SK-N-SH (cell line): Measurements from ENCODE around the gene TAF1D. TPM values are rescaled to one million over a fixed set of nuclear protein-coding genes. Genes with fewer than 3 reads are reported as not detected.

Experiments used
- CTCF ChIA-PET: fragments of 300-600, 350-600 bp; formaldehyde crosslinking; extraction: SDS; loops from one replicate; lab custom pipeline; 2021; lab: Yijun Ruan, JAX
- POLR2A ChIA-PET: fragments of 350-600 bp; sonication (Branson Sonifier 250); formaldehyde crosslinking; extraction: SDS; loops from one replicate; lab custom pipeline; 2020; ENCODE audit warnings: antibody characterized with exemption, inconsistent platforms; lab: Yijun Ruan, JAX
- DNase-seq: peaks from one replicate; pipeline ENCODE4 v3.0.0; 2012
- H2AFZ ChIP-seq: fragments of 200-600 bp; sonication (generic); 2 replicates; pipeline ENCODE4 v1.8.1; 2016; ENCODE audit warnings: antibody characterized with exemption, mild to moderate bottlenecking, low read depth
- H3F3A ChIP-seq: fragments of 200-600 bp; sonication (generic); replicated peaks from 2 replicates; pipeline ENCODE3; 2016; ENCODE audit warnings: antibody characterized with exemption, mild to moderate bottlenecking; ENCODE audit not compliant: insufficient read depth
- H3K27ac ChIP-seq, 2 experiments: fragments of 200-500 bp in 1 of 2; fragments of 200-600 bp in 1 of 2; sonication (Bioruptor generic) in 1 of 2; sonication (generic), shearing (Covaris generic) in 1 of 2; 2 replicates each; pipeline versions ENCODE4 v1.5.1 to v1.6.1; 2014 to 2016; ENCODE audit warnings: low read depth in 2 of 2, inconsistent platforms in 1 of 2, low read length in 1 of 2, mild to moderate bottlenecking in 1 of 2, mixed read lengths in 1 of 2
- H3K27me3 ChIP-seq: fragments of 200-600 bp; sonication (generic), shearing (Covaris generic); 2 replicates; pipeline ENCODE4 v1.6.1; 2016; ENCODE audit warnings: mixed run types; ENCODE audit not compliant: insufficient read depth
- H3K36me3 ChIP-seq, 2 experiments: fragments of 200-500 bp in 1 of 2; fragments of 200-600 bp in 1 of 2; sonication (Bioruptor generic) in 1 of 2; sonication (generic) in 1 of 2; replicated peaks in 1 of 2; 2 replicates each; pipeline versions ENCODE3 to v1.5.1; 2014 to 2016; ENCODE audit warnings: low read length in 1 of 2, mild to moderate bottlenecking in 1 of 2; ENCODE audit not compliant: insufficient read depth in 2 of 2, control insufficient read depth in 1 of 2
- H3K4me1 ChIP-seq, 2 experiments: fragments of 200-500 bp in 1 of 2; fragments of 200-600 bp in 1 of 2; sonication (Bioruptor generic) in 1 of 2; sonication (generic), shearing (Covaris generic) in 1 of 2; 2 replicates each; pipeline versions ENCODE4 v1.5.1 to v1.6.1; 2014 to 2016; ENCODE audit warnings: low read depth in 1 of 2, low read length in 1 of 2, mixed run types in 1 of 2; ENCODE audit not compliant: insufficient read depth in 2 of 2, control insufficient read depth in 1 of 2
- H3K4me2 ChIP-seq: fragments of 200-600 bp; sonication (generic), shearing (Covaris generic); 2 replicates; pipeline ENCODE4 v1.6.1; 2017; ENCODE audit warnings: mixed run types
- H3K4me3 ChIP-seq, 2 experiments: fragments of 200-500 bp in 1 of 2; fragments of 200-600 bp in 1 of 2; sonication (Bioruptor generic) in 1 of 2; sonication (generic), shearing (Covaris generic) in 1 of 2; 2 replicates each; pipeline versions ENCODE4 v1.5.1 to v1.8.1; 2014 to 2016; ENCODE audit warnings: low read depth in 2 of 2, inconsistent platforms in 1 of 2, low read length in 1 of 2, mild to moderate bottlenecking in 1 of 2, mixed read lengths in 1 of 2, moderate library complexity in 1 of 2
- H3K79me2 ChIP-seq: fragments of 200-600 bp; sonication (generic); 2 replicates; pipeline ENCODE4 v1.8.1; 2017; ENCODE audit warnings: mild to moderate bottlenecking; ENCODE audit not compliant: insufficient read depth
- H3K9ac ChIP-seq: fragments of 200-600 bp; sonication (generic); 2 replicates; pipeline ENCODE4 v1.6.1; 2017; ENCODE audit warnings: mixed run types
- H3K9me2 ChIP-seq: fragments of 200-600 bp; sonication (generic); 2 replicates; pipeline ENCODE4 v1.6.1; 2017; ENCODE audit warnings: mixed run types
- H3K9me3 ChIP-seq: fragments of 200-600 bp; sonication (generic); 2 replicates; pipeline ENCODE4 v1.6.1; 2017; ENCODE audit warnings: mixed run types, mild to moderate bottlenecking, moderate library complexity
- H4K20me1 ChIP-seq: fragments of 200-600 bp; sonication (generic); 2 replicates; pipeline ENCODE4 v1.6.1; 2017; ENCODE audit warnings: mild to moderate bottlenecking, mixed run types; ENCODE audit not compliant: insufficient read depth
- GABPA ChIP-seq: IDR thresholded peaks from 2 replicates; pipeline ENCODE4 v1.4.0; 2012; ENCODE audit warnings: low read depth, mild to moderate bottlenecking
- GATA2 ChIP-seq: sonication (generic); formaldehyde crosslinking; IDR thresholded peaks from 2 replicates; pipeline ENCODE4 v1.5.0; 2020; ENCODE audit warnings: mild to moderate bottlenecking, missing genetic modification reagents
- JUND ChIP-seq: IDR thresholded peaks from 2 replicates; pipeline ENCODE4 v1.4.0; 2012
- MEF2A ChIP-seq: IDR thresholded peaks from 2 replicates; pipeline ENCODE4 v1.4.0; 2012; ENCODE audit warnings: low read depth, borderline replicate concordance
- POLR2AphosphoS5 ChIP-seq: IDR thresholded peaks from 2 replicates; pipeline ENCODE4 v1.6.1; 2012; ENCODE audit warnings: low read depth, low read length
- RAD21 ChIP-seq: IDR thresholded peaks from 2 replicates; pipeline ENCODE4 v1.6.1; 2012; ENCODE audit warnings: mild to moderate bottlenecking, low read length
- SMC3 ChIP-seq: IDR thresholded peaks from 2 replicates; pipeline ENCODE4 v1.6.1; 2012; ENCODE audit warnings: low read depth, low read length, improper control_type of control experiment
- TAF1 ChIP-seq: IDR thresholded peaks from 2 replicates; pipeline ENCODE4 v1.6.1; 2012; ENCODE audit warnings: low read depth, mild to moderate bottlenecking, low read length, moderate library complexity, borderline replicate concordance
- YY1 ChIP-seq: IDR thresholded peaks from 2 replicates; pipeline ENCODE4 v1.4.0; 2012; ENCODE audit warnings: low read depth, mild to moderate bottlenecking
- WGBS: methylation state at CpG from one replicate; pipeline ENCODE4 v1.1.6; 2017; ENCODE audit warnings: low lambda C conversion rate; 5-methylcytosine and 5-hydroxymethylcytosine counted together
- polyA plus RNA-seq, 3 experiments: library from polyadenylated mRNA; depleted of rRNA; stranded (reverse); fragments of >200 nt; gene quantifications; 2 replicates each; pipeline ENCODE4 v1.2.3, GENCODE V29; 2012
- TF ChIP-seq, protein P1 (sequence below): IDR thresholded peaks from 2 replicates; pipeline ENCODE4 v1.4.0; 2012; ENCODE audit warnings: low read depth, borderline replicate concordance
- TF ChIP-seq, protein P2 (sequence below): fragments of 150-350 bp; IDR thresholded peaks from 2 replicates; pipeline ENCODE4 v1.6.1; 2016; ENCODE audit warnings: mild to moderate bottlenecking, low read depth, low read length

The TAF1D gene
- polyA plus RNA-seq, 1 of the 3 experiments (the other 2 are of a cell fraction): 56.7 TPM

DNA sequence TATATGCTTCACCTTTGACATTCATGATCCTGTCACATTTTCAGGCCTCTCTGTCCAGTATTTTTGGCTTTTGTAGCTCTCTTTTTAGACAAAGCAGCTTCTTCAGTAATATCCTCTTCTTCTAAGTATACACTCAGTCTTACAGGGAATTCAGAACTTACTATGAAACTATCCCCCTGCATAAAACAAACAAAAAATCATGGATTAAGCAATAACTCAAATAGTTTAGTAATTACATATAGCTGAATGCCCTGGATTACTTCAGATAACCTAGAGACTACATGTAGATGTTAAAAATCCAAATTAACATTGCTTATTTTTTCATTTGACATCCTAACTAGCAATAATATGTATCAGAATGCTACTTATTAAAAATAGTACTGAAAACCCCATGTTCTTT lies 5.2 kb downstream of the TAF1D start (continued):
- TF ChIP-seq, protein P1, sequence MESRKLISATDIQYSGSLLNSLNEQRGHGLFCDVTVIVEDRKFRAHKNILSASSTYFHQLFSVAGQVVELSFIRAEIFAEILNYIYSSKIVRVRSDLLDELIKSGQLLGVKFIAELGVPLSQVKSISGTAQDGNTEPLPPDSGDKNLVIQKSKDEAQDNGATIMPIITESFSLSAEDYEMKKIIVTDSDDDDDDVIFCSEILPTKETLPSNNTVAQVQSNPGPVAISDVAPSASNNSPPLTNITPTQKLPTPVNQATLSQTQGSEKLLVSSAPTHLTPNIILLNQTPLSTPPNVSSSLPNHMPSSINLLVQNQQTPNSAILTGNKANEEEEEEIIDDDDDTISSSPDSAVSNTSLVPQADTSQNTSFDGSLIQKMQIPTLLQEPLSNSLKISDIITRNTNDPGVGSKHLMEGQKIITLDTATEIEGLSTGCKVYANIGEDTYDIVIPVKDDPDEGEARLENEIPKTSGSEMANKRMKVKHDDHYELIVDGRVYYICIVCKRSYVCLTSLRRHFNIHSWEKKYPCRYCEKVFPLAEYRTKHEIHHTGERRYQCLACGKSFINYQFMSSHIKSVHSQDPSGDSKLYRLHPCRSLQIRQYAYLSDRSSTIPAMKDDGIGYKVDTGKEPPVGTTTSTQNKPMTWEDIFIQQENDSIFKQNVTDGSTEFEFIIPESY: no peak
- no peak for TF ChIP-seq JUND

DNA sequence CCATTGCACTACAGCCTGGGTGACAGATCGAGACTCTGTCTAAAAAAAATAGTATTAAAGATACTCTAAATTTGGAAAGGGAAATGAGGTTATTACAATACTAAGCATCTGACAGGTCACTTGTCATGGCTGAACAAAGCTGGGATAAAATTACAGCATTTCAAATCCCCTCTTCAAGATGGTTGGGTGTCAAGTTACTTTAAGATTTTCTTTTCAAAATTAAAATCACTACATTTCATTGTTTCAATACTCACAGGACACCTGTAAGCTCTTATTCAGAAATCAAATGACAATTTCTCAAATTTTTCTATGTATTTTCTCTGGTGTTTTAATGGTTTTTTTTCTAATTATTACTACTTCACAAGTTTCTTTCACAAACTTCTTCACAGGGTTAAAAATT lies 5.7 kb downstream of the TAF1D start:
- H3K27me3 ChIP-seq: no peaks in the 10 kb centered on the region
- no peak overlapping the region for H3K4me3 ChIP-seq
- no peak overlapping the region for H3K4me2 ChIP-seq
- peaks cover 77% of the 10 kb centered on the region for H3F3A ChIP-seq
- TF ChIP-seq POLR2AphosphoS5 (no peak), MEF2A (no peak)
- H3K9me3 ChIP-seq: no peaks in the 10 kb centered on the region
- H3K79me2 ChIP-seq: peaks cover 85% of the 10 kb centered on the region
- 79% methylated on average over 1 of the region's 1 CpG for WGBS
- DNase-seq: no peak
- ChIA-PET POLR2A (no interaction called here), CTCF (interaction anchor here (1.5 kb wide), 1 partner anchor 11 kb away, joined by 3 read pairs; no protein-coding TSS in a partner anchor)
- H3K4me1 ChIP-seq: peaks cover 11 to 30% of the 10 kb centered on the region in 2 experiments; a peak in 3 of 4 replicates
- no peak overlapping the region for H2AFZ ChIP-seq
- peak overlapping the region in 1 of 2 experiments; percentile 8; a peak in 1 of 4 replicates for H3K27ac ChIP-seq
- H4K20me1 ChIP-seq: peaks cover 97% of the 10 kb centered on the region
- H3K36me3 ChIP-seq: peaks cover 91 to 100% of the 10 kb centered on the region in 2 experiments
- no peaks in the 10 kb centered on the region for H3K9me2 ChIP-seq
- H3K9ac ChIP-seq: no peak overlapping the region

DNA sequence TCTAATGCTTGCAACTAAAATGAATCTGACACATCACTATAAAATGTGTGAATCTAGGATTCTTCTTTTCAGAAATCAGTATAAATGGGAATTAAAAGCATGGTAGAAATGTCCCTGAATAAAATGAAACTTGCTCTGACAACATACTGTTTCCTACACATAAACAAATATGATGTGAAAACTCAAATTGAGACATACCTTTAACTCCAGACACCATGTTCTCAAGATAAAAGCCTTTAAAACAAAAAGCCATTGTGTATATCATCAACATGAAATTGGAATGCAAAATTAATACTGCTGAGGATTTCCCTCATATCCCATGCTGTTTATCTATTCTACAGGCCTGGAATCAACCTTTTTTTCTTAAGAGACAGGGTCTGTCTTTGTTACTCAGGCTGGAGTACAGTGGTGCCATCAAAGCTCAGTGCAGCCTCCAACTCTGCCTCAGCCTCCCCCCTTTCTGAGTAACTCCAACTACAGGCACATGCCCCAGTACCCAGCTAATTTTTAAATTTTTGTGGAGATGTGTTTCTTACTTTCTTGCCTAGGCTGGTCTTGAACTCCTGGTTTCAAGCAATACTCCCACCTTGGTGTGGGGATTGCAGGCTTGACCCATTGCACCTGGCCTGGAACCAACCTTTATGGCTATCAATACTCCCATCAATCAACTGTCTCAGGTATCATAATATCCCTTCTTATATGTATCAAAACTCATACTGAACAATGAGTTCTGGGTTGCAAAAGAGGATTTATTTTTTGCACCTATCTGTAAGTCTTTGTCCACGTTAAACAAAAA lies 6.7 kb downstream of the TAF1D start:
- H3K9me3 ChIP-seq: no peaks in the 10 kb centered on the region
- WGBS: 68% methylated on average over 1 of the region's 1 CpG
- H3K4me2 ChIP-seq: 0 out of 2 replicates have a peak overlapping the region, but pooled peaks have one; percentile 32
- H3K4me1 ChIP-seq: peaks cover 11 to 30% of the 10 kb centered on the region in 2 experiments; a peak in 3 of 4 replicates
- TF ChIP-seq, protein P2, sequence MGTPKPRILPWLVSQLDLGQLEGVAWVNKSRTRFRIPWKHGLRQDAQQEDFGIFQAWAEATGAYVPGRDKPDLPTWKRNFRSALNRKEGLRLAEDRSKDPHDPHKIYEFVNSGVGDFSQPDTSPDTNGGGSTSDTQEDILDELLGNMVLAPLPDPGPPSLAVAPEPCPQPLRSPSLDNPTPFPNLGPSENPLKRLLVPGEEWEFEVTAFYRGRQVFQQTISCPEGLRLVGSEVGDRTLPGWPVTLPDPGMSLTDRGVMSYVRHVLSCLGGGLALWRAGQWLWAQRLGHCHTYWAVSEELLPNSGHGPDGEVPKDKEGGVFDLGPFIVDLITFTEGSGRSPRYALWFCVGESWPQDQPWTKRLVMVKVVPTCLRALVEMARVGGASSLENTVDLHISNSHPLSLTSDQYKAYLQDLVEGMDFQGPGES: no peak
- TF ChIP-seq RAD21 (no peak), TAF1 (no peak), SMC3 (no peak), GATA2 (CRISPR knock-in tag) (no peak), GABPA (no peak), YY1 (no peak)
- H3K4me3 ChIP-seq: no peak overlapping the region
- H3K79me2 ChIP-seq: peaks cover 75% of the 10 kb centered on the region
- H4K20me1 ChIP-seq: peaks cover 89% of the 10 kb centered on the region
- no peaks in the 10 kb centered on the region for H3K9me2 ChIP-seq
- H3K9ac ChIP-seq: no peak overlapping the region; the same call in 1 of the 2 replicates
- H3K27ac ChIP-seq: peak overlapping the region in 1 of 2 experiments; percentile 8; a peak in 1 of 4 replicates
- no peak for DNase-seq
- ChIA-PET POLR2A (no interaction called here), CTCF (interaction anchor here (1.5 kb wide), 1 partner anchor 10 kb away, joined by 3 read pairs; no protein-coding TSS in a partner anchor)
- peaks cover 98 to 100% of the 10 kb centered on the region in 2 experiments for H3K36me3 ChIP-seq
- no peak overlapping the region for H2AFZ ChIP-seq
- peaks cover 84% of the 10 kb centered on the region for H3F3A ChIP-seq
- no peaks in the 10 kb centered on the region for H3K27me3 ChIP-seq
